ENCODE results near the gene SPANXN4.

DNA sequence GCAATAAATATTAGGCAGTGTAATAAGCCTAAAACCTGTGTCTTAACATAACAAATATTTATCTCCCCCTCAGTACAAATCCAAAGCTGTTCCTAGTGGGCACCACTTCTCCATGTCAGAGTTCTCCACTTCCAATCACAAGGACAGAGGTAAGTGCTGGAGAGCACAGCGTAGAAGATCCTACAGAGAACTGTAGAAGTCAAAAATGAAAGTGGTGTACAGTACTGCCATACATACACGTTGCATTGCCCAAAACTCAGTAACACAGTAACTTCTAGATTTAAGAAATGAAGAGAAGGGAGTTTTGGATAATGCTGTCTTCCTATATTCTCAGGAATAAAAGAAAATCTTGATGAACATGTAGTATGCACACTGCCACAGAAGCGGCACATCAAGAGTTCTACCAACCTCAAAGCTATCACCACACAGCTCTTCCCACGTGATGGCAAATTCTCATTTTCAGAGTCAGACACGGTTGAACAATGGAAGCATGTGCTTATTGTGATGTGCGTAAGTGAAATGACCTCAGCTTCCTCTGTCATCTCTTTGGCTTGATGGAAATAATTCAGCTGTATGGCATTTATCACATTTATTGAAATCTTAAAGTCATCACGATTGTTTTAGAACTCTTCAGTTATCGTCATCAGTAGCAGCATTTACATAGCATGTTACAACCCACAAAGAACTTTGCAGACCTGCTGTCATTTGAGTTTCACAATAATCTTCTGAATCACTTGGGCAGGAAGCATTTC, 27.1 kb upstream of the SPANXN4 start:
- TF ChIP-seq, protein P1, sequence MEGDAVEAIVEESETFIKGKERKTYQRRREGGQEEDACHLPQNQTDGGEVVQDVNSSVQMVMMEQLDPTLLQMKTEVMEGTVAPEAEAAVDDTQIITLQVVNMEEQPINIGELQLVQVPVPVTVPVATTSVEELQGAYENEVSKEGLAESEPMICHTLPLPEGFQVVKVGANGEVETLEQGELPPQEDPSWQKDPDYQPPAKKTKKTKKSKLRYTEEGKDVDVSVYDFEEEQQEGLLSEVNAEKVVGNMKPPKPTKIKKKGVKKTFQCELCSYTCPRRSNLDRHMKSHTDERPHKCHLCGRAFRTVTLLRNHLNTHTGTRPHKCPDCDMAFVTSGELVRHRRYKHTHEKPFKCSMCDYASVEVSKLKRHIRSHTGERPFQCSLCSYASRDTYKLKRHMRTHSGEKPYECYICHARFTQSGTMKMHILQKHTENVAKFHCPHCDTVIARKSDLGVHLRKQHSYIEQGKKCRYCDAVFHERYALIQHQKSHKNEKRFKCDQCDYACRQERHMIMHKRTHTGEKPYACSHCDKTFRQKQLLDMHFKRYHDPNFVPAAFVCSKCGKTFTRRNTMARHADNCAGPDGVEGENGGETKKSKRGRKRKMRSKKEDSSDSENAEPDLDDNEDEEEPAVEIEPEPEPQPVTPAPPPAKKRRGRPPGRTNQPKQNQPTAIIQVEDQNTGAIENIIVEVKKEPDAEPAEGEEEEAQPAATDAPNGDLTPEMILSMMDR (IDR thresholded peaks at IDR 0.05), result no peak
- TF ChIP-seq POLR2A (IDR thresholded peaks at IDR 0.05) (no peak), POLR2AphosphoS5 (IDR thresholded peaks at IDR 0.05; ENCODE audit: insufficient read depth in 1 of 2, low read depth in 1 of 2) (no peak)
